Right lobe of liver (tissue), 6 donors: ENCODE results near the gene UBE2H. TPM values are rescaled to one million over a fixed set of nuclear protein-coding genes. Genes with fewer than 3 reads are reported as not detected.

Source experiments
- ATAC-seq, 4 donors: fragments of 200-7000 bp; cut with Tn5 transposase; one replicate each; pipeline ENCODE4 v1.9.1; 2020; ENCODE audit warnings: mild to moderate bottlenecking in 4 of 4, moderate library complexity in 4 of 4
- DNase-seq, 3 donors: peaks; one replicate each; pipeline ENCODE4 v3.0.0-alpha.2; 2020
- H3K27ac ChIP-seq, 3 donors: fragments of 200-600 bp; one replicate each; pipeline ENCODE4 v1.8.0; 2022
- H3K27me3 ChIP-seq, 2 donors: fragments of 200-600 bp; one replicate each; pipeline ENCODE4 v1.8.0; 2022
- H3K36me3 ChIP-seq, 4 donors: fragments of 200-600 bp; sonication (generic) in 1 of 4; one replicate each; pipeline versions ENCODE4 v1.5.1 to v1.8.0; 2017 to 2022; ENCODE audit warnings: control low read depth in 1 of 4
- H3K4me1 ChIP-seq, 4 donors: fragments of 200-600 bp; sonication (generic) in 1 of 4; one replicate each; pipeline versions ENCODE4 v1.5.1 to v1.8.0; 2017 to 2022; ENCODE audit warnings: control low read depth in 1 of 4
- H3K4me3 ChIP-seq, 3 donors: fragments of 200-600 bp; one replicate each; pipeline ENCODE4 v1.8.0; 2022
- H3K9me3 ChIP-seq, 4 donors: fragments of 200-600 bp; sonication (generic) in 1 of 4; one replicate each; pipeline versions ENCODE4 v1.5.1 to v1.8.0; 2017 to 2022; ENCODE audit warnings: control low read depth in 1 of 4
- CTCF ChIP-seq, 4 donors: fragments of 200-600 bp in 3 of 4; fragments of 450-650 bp in 1 of 4; IDR thresholded peaks; one replicate each; pipeline versions ENCODE4 v1.5.1 to v1.8.0; 2016 to 2022; ENCODE audit warnings: antibody characterized with exemption in 4 of 4, mild to moderate bottlenecking in 2 of 4
- POLR2A ChIP-seq: fragments of 450-650 bp; IDR thresholded peaks from one replicate; pipeline ENCODE4 v1.6.1; 2017; ENCODE audit warnings: antibody characterized with exemption, mild to moderate bottlenecking
- WGBS: methylation state at CpG from one replicate; pipeline ENCODE4 v1.1.6; 2018; ENCODE audit warnings: low coverage, low lambda C conversion rate; ENCODE audit not compliant: insufficient coverage; ENCODE audit errors: missing lambda C conversion rate; 5-methylcytosine and 5-hydroxymethylcytosine counted together
- intact Hi-C, 2 donors: fragments of 100-400 bp; cut with DNase I; formaldehyde crosslinking; loops; one replicate each; pipeline versions ENCODE4 v1.11.2 to v1.14.1; 2022
- total RNA-seq, 6 experiments: library from RNA; depleted of rRNA in 2 of 6; stranded (reverse); fragments of >200 nt in 2 of 6; fragmentation: NEBNext Ultra II Directional in 3 of 6; extraction: Animal tissue kit (Norgen Biotek cat#: 25700) in 3 of 6; gene quantifications; one replicate each; pipeline versions ENCODE4 v1.1.0 to v1.2.4, GENCODE V29; 2016 to 2023
- donor health status: DM: no; HTN: yes; CAD: no.
- donor health status: DM: no; HTN: no; CAD: no.
- donor health status: DM: no; HTN: no; CAD: no.
- donor health status: DM: no; HTN: yes; CAD: no.
- donor health status: DM: no; HTN: yes; CAD: no.

The UBE2H gene
- total RNA-seq, 6 experiments from 2014 or later = 27.4 to 47.0 (median 35.6) TPM

- TF ChIP-seq CTCF (IDR thresholded peaks at IDR 0.05) (no peak), POLR2A (no peak)
- H3K27me3 ChIP-seq = no peaks in the 10 kb centered on the region
- DNase-seq (no peak), ATAC-seq (no peak)
- no peak overlapping the region for H3K4me3 ChIP-seq
- H3K36me3 ChIP-seq = peaks cover 0 to 9% (median 0%) of the 10 kb centered on the region in 4 donors
- no peaks in the 10 kb centered on the region for H3K9me3 ChIP-seq
- WGBS = 80% methylated on average over 3 of the region's 3 CpGs
- intact Hi-C loops = no loop called here
- H3K27ac ChIP-seq = no peak overlapping the region
- H3K4me1 ChIP-seq = no peaks in the 10 kb centered on the region
These were observed 19.1 kb downstream of the UBE2H start for GRCh38 chr7:129933627-129934026.

GRCh38 chr7:129926618-129927017 is 26.1 kb downstream of the UBE2H start:
- WGBS = 76% methylated on average over 3 of the region's 3 CpGs
- ATAC-seq = no peak

GRCh38 chr7:129925416-129926002 is 27.3 kb downstream of the UBE2H start:
- TF ChIP-seq POLR2A (no peak), CTCF (IDR thresholded peaks at IDR 0.05) (no peak)
- WGBS = 96% methylated on average over 4 of the region's 8 CpGs
- Histone ChIP-seq H3K27me3 (no peaks in the 10 kb centered on the region), H3K4me3 (no peak overlapping the region), H3K36me3 (peaks cover 0 to 18% (median 0%) of the 10 kb centered on the region in 4 donors), H3K4me1 (no peaks in the 10 kb centered on the region), H3K9me3 (no peaks in the 10 kb centered on the region), H3K27ac (no peak overlapping the region)
- ATAC-seq (no peak), DNase-seq (no peak)
- intact Hi-C loops = no loop called here

More at GRCh38 chr7:129926618-129927017, 26.1 kb downstream of the UBE2H start:
- no peak for DNase-seq
- Histone ChIP-seq H3K27ac (no peak overlapping the region), H3K36me3 (peaks cover 0 to 18% (median 0%) of the 10 kb centered on the region in 4 donors), H3K9me3 (no peaks in the 10 kb centered on the region), H3K4me3 (no peak overlapping the region), H3K4me1 (no peaks in the 10 kb centered on the region), H3K27me3 (no peaks in the 10 kb centered on the region)
- TF ChIP-seq POLR2A = no peak
- TF ChIP-seq CTCF (IDR thresholded peaks at IDR 0.05) = no peak
- intact Hi-C loops = no loop called here

GRCh38 chr7:129924602-129925001 is 28.2 kb downstream of the UBE2H start:
- no peaks in the 10 kb centered on the region for H3K27me3 ChIP-seq
- no peaks in the 10 kb centered on the region for H3K4me1 ChIP-seq
- H3K27ac ChIP-seq = no peak overlapping the region
- no peak for ATAC-seq
- DNase-seq = no peak
- WGBS = 72% methylated on average over 4 of the region's 4 CpGs
- intact Hi-C loops = no loop called here
- H3K9me3 ChIP-seq = no peaks in the 10 kb centered on the region
- H3K4me3 ChIP-seq = no peak overlapping the region
- H3K36me3 ChIP-seq = peaks cover 0 to 16% (median 0%) of the 10 kb centered on the region in 4 donors
- TF ChIP-seq POLR2A (no peak), CTCF (IDR thresholded peaks at IDR 0.05) (no peak)
